CD4-positive, alpha-beta T cell treated with Interleukin-10 for 1 hour (primary cell): ENCODE data around the gene JAG1.
"Not testable (repeated sequence)": the region's sequence is repeated elsewhere in the genome, so short reads cannot be mapped to it uniquely, and the experiment has no call there.

ENCODE experiments used
- DNase-seq: peaks from one replicate; pipeline ENCODE4 v3.0.0-alpha.2; 2020

The JAG1 gene

GRCh38 chr20:10635476-10636208, 38.2 kb downstream of the JAG1 start:
- DNase-seq, result no peak

GRCh38 chr20:10634683-10635411, 39.0 kb downstream of the JAG1 start:
- DNase-seq, result no peak

- no peak for DNase-seq
These were observed 39.6 kb downstream of the JAG1 start for GRCh38 chr20:10634211-10634610.

GRCh38 chr20:10633718-10634117, 40.1 kb downstream of the JAG1 start:
- no peak for DNase-seq

- DNase-seq, result no peak
These were observed 40.9 kb downstream of the JAG1 start for GRCh38 chr20:10632721-10633509.

GRCh38 chr20:10631126-10631525, 42.7 kb downstream of the JAG1 start:
- no peak for DNase-seq

- no peak for DNase-seq
These were observed 43.7 kb downstream of the JAG1 start for GRCh38 chr20:10629946-10630650.

GRCh38 chr20:10626896-10627295, 46.9 kb downstream of the JAG1 start:
- DNase-seq, result no peak

- DNase-seq, result no peak
These were observed 48.2 kb downstream of the JAG1 start for GRCh38 chr20:10625641-10626040.

GRCh38 chr20:10622657-10623418, 51.0 kb downstream of the JAG1 start:
- no peak for DNase-seq

GRCh38 chr20:10621149-10621548, 52.6 kb downstream of the JAG1 start:
- DNase-seq, result no peak

- no peak for DNase-seq
These were observed 54.4 kb downstream of the JAG1 start for GRCh38 chr20:10619427-10619826.

- no peak for DNase-seq
These were observed 55.1 kb downstream of the JAG1 start for GRCh38 chr20:10618611-10619245.

GRCh38 chr20:10617549-10618133, 56.2 kb downstream of the JAG1 start:
- DNase-seq, result not testable (repeated sequence)

- no peak for DNase-seq
These were observed 57.6 kb downstream of the JAG1 start for GRCh38 chr20:10616212-10616611.

GRCh38 chr20:10613911-10614310, 59.9 kb downstream of the JAG1 start:
- DNase-seq, result no peak

GRCh38 chr20:10613426-10613825, 60.4 kb downstream of the JAG1 start:
- DNase-seq, result not testable (repeated sequence)

- DNase-seq, result no peak
These were observed 62.4 kb downstream of the JAG1 start for GRCh38 chr20:10611357-10611756.

GRCh38 chr20:10610251-10610650, 63.5 kb downstream of the JAG1 start:
- no peak for DNase-seq

- DNase-seq, result no peak
These were observed 64.0 kb downstream of the JAG1 start for GRCh38 chr20:10609770-10610169.

- no peak for DNase-seq
These were observed 64.5 kb downstream of the JAG1 start for GRCh38 chr20:10609276-10609675.
